ENCODE data around the gene MLLT1. TPM values are rescaled to one million over a fixed set of nuclear protein-coding genes. Genes with fewer than 3 reads are reported as not detected.

The MLLT1 gene
- total and polyA plus RNA-seq, 4 donors = 2.1 to 15.6 (median 7.3) TPM

- TF ChIP-seq HNF4G (IDR thresholded peaks at IDR 0.05) = no peak
- no peak for TF ChIP-seq RXRA (IDR thresholded peaks at IDR 0.05)
- no peak for TF ChIP-seq ATF3 (IDR thresholded peaks at IDR 0.05)
- no peak for TF ChIP-seq NR2F2 (IDR thresholded peaks at IDR 0.05)
Measured at GRCh38 chr19:6187374-6187773, 92.4 kb downstream of the MLLT1 start (continued).

DNA sequence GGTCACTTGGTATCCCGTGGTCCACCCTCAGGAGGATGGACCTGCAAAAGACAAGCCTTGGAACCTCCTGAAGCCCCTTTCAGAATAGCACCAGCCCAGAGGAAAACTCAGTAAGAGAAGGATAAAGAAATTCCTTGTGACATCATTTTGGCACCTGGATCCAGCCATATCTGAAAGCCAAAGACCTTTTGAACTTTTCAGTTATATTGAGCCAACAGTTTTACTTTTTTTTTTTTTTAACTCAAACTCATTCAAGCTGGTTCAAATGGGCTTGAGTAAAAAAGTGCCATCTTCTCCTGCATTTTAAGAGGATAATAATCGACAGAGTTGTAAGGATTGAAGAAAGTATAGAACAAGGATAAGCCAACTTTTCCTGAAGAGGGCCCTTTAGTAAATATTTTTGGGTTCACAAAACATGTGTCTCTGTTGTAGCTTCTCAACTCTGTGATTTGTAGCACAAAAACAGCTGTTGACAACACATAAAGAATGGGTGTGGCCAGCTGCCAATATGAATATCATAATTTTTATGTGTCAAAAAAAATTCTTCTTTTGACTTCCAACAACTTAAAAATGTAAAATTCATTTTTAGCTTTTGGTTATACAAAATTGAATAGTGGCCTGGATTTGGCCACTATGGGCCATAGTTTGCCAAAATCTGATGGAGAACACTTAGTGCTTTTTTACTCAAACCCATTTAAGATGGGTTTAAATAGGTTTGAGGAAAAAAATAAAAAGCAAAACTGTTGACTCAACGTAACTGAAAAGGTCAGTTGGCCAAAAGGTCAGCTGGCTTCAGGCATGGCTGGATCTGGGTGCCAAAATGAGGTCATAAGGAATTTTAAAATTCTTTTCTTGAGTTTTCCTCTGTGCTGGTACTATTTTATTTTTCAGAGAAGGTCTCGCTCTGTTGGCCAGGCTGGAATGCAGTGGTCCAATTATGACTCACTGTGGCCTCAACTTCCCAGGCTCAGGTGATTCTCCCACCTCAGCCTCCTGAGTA, 93.6 kb downstream of the MLLT1 start:
- TF ChIP-seq FOXA2 (IDR thresholded peaks at IDR 0.05) (no peak), NR2F2 (IDR thresholded peaks at IDR 0.05) (no peak), FOXA1 (IDR thresholded peaks at IDR 0.05) (no peak), HNF4G (IDR thresholded peaks at IDR 0.05) (no peak), EGR1 (IDR thresholded peaks at IDR 0.05; ENCODE audit: low read depth in 2 of 2) (no peak)
- no peaks in the 10 kb centered on the region for H3K4me1 ChIP-seq (ENCODE audit: control insufficient read depth in 4 of 4, insufficient read depth in 4 of 4, low read length in 3 of 4)
- no peak overlapping the region for H3K4me3 ChIP-seq (ENCODE audit: low read depth in 1 of 3, low read length in 3 of 3)
- peaks cover 0 to 3% (median 0%) of the 10 kb centered on the region in 4 donors for H3K27me3 ChIP-seq (ENCODE audit: control insufficient read depth in 4 of 4, insufficient read depth in 4 of 4, low read length in 3 of 4)
- no peaks in the 10 kb centered on the region for H3K36me3 ChIP-seq (ENCODE audit: control insufficient read depth in 4 of 4, insufficient read depth in 3 of 4, low read depth in 1 of 4, low read length in 3 of 4)
- H3K9ac ChIP-seq (ENCODE audit: low read depth in 1 of 2, low read length in 2 of 2) = no peak overlapping the region
- DNase-seq (ENCODE audit: low spot score) = no peak
- no peak overlapping the region for H3K27ac ChIP-seq (ENCODE audit: low read depth in 1 of 2, low read length in 2 of 2)
- WGBS = 64% methylated on average over 4 of the region's 4 CpGs
- H3K9me3 ChIP-seq (ENCODE audit: control insufficient read depth in 4 of 4, low read length in 3 of 4) = peaks cover 0 to 2% (median 0%) of the 10 kb centered on the region in 4 donors

DNA sequence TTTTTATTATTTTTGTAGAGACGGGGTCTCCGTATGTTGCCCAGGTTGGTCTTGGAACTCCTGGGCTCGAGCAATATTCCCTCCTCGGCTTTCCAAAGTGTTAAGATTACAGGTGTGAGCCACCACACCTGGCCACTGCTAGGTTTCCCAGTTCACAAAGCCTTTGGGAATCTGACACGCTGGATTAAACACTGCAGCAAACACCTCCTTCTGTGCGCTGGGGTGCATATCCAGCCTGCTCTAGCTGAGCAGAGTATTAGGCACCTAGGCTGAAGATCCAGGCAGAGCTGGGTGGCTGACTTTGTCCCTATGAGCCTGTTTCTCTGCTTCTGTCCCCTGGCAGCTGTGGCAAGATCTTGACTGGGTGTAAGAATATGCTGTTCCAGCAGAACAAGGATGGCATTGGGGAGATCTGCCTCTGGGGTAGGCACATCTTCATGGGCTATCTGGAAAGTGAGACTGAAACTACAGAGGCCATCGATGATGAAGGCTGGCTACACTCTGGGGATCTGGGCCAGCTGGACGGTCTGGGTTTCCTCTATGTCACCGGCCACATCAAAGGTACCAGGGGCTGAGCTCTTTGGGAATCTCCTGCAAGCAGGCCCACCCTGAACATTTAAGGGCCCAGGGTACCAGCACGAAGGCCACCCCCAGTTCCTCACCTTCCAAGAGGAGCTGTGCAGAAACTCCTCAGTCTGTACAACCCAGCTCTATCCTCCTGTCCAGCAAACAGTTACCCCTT, 94.5 kb downstream of the MLLT1 start:
- H3K27me3 ChIP-seq (ENCODE audit: control insufficient read depth in 4 of 4, insufficient read depth in 4 of 4, low read length in 3 of 4) = peaks cover 0 to 3% (median 0%) of the 10 kb centered on the region in 4 donors
- H3K36me3 ChIP-seq (ENCODE audit: control insufficient read depth in 4 of 4, insufficient read depth in 3 of 4, low read depth in 1 of 4, low read length in 3 of 4) = no peaks in the 10 kb centered on the region
- H3K4me1 ChIP-seq (ENCODE audit: control insufficient read depth in 4 of 4, insufficient read depth in 4 of 4, low read length in 3 of 4) = no peaks in the 10 kb centered on the region
- no peak overlapping the region for H3K9ac ChIP-seq (ENCODE audit: low read depth in 1 of 2, low read length in 2 of 2)
- H3K4me3 ChIP-seq (ENCODE audit: low read depth in 1 of 3, low read length in 3 of 3) = no peak overlapping the region
- no peak for DNase-seq (ENCODE audit: low spot score)
- peaks cover 0 to 2% (median 0%) of the 10 kb centered on the region in 4 donors for H3K9me3 ChIP-seq (ENCODE audit: control insufficient read depth in 4 of 4, low read length in 3 of 4)
- TF ChIP-seq RXRA (IDR thresholded peaks at IDR 0.05) = no peak
- TF ChIP-seq, protein P1, sequence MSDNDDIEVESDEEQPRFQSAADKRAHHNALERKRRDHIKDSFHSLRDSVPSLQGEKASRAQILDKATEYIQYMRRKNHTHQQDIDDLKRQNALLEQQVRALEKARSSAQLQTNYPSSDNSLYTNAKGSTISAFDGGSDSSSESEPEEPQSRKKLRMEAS (IDR thresholded peaks at IDR 0.05) = no peak
- TF ChIP-seq HNF4G (IDR thresholded peaks at IDR 0.05) = no peak
- TF ChIP-seq RAD21 (IDR thresholded peaks at IDR 0.05) = no peak
- no peak for TF ChIP-seq NR2F2 (IDR thresholded peaks at IDR 0.05)
- TF ChIP-seq CTCF (IDR thresholded peaks at IDR 0.05; ENCODE audit: low read depth, low read length, missing input control) = no peak
- TF ChIP-seq FOXA2 (IDR thresholded peaks at IDR 0.05) = no peak
- no peak for TF ChIP-seq ZBTB33 (IDR thresholded peaks at IDR 0.05)
- TF ChIP-seq SP1 (IDR thresholded peaks at IDR 0.05) = no peak
- no peak for TF ChIP-seq FOXA1 (IDR thresholded peaks at IDR 0.05)
- TF ChIP-seq ATF3 (IDR thresholded peaks at IDR 0.05) = no peak
- TF ChIP-seq GABPA (IDR thresholded peaks at IDR 0.05 in 1 of 2, conservative IDR thresholded peaks at IDR 0.05 in 1 of 2) = no peak
- TF ChIP-seq HNF4A (conservative IDR thresholded peaks at IDR 0.05) = no peak
- TF ChIP-seq YY1 (IDR thresholded peaks at IDR 0.05) = no peak
- no peak for TF ChIP-seq TAF1 (conservative IDR thresholded peaks at IDR 0.05)
- no peak for TF ChIP-seq JUND (IDR thresholded peaks at IDR 0.05)
- no peak for TF ChIP-seq EGR1 (IDR thresholded peaks at IDR 0.05; ENCODE audit: low read depth in 2 of 2)
- TF ChIP-seq, protein P2, sequence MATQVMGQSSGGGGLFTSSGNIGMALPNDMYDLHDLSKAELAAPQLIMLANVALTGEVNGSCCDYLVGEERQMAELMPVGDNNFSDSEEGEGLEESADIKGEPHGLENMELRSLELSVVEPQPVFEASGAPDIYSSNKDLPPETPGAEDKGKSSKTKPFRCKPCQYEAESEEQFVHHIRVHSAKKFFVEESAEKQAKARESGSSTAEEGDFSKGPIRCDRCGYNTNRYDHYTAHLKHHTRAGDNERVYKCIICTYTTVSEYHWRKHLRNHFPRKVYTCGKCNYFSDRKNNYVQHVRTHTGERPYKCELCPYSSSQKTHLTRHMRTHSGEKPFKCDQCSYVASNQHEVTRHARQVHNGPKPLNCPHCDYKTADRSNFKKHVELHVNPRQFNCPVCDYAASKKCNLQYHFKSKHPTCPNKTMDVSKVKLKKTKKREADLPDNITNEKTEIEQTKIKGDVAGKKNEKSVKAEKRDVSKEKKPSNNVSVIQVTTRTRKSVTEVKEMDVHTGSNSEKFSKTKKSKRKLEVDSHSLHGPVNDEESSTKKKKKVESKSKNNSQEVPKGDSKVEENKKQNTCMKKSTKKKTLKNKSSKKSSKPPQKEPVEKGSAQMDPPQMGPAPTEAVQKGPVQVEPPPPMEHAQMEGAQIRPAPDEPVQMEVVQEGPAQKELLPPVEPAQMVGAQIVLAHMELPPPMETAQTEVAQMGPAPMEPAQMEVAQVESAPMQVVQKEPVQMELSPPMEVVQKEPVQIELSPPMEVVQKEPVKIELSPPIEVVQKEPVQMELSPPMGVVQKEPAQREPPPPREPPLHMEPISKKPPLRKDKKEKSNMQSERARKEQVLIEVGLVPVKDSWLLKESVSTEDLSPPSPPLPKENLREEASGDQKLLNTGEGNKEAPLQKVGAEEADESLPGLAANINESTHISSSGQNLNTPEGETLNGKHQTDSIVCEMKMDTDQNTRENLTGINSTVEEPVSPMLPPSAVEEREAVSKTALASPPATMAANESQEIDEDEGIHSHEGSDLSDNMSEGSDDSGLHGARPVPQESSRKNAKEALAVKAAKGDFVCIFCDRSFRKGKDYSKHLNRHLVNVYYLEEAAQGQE (IDR thresholded peaks at IDR 0.05) = no peak
- whole genome bisulfite sequencing = 82% methylated on average over 10 of the region's 10 CpGs
- no peak overlapping the region for H3K27ac ChIP-seq (ENCODE audit: low read depth in 1 of 2, low read length in 2 of 2)
